ENCODE measurements around the gene DUSP22.
"Not testable (repeated sequence)": the region's sequence is repeated elsewhere in the genome, so short reads cannot be mapped to it uniquely, and the experiment has no call there.

DUSP22 gene

GRCh38 chr6:280775-281468 is 11.4 kb upstream of the DUSP22 start:
- DNase-seq, result no peak

GRCh38 chr6:281469-282103 is 10.7 kb upstream of the DUSP22 start:
- DNase-seq, result no peak

- DNase-seq, result no peak
Measured at GRCh38 chr6:282177-282866, 10.0 kb upstream of the DUSP22 start.

- DNase-seq, result no peak
Measured at GRCh38 chr6:282867-283416, 9.3 kb upstream of the DUSP22 start.

- DNase-seq, result no peak
Measured at GRCh38 chr6:284486-284885, 7.8 kb upstream of the DUSP22 start.

GRCh38 chr6:285030-285771 is 7.1 kb upstream of the DUSP22 start:
- no peak for DNase-seq

- DNase-seq, result not testable (repeated sequence)
Measured at GRCh38 chr6:285902-286301, 6.4 kb upstream of the DUSP22 start.

GRCh38 chr6:286681-287488 is 5.4 kb upstream of the DUSP22 start:
- DNase-seq, result no peak

- no peak for DNase-seq
Measured at GRCh38 chr6:287489-287860, 4.8 kb upstream of the DUSP22 start.

- DNase-seq, result no peak
Measured at GRCh38 chr6:288866-289265, 3.4 kb upstream of the DUSP22 start.

GRCh38 chr6:290111-290922 is 2.0 kb upstream of the DUSP22 start:
- DNase-seq, result no peak

GRCh38 chr6:291204-291696 is 1.0 kb upstream of the DUSP22 start:
- no peak for DNase-seq

GRCh38 chr6:292506-293192 is 362 bp downstream of the DUSP22 start:
- DNase-seq, result no peak

- no peak for DNase-seq
Measured at GRCh38 chr6:293193-294174, 1.2 kb downstream of the DUSP22 start.

GRCh38 chr6:294656-295565 is 2.6 kb downstream of the DUSP22 start:
- DNase-seq, result no peak

- no peak for DNase-seq
Measured at GRCh38 chr6:296151-297122, 4.2 kb downstream of the DUSP22 start.
